Measurements from ENCODE around the gene PAFAH2.
A peak's percentile ranks its signal among the peaks of the same experiment; 100 is the strongest.

Gene PAFAH2

GRCh38 chr1:25929016-25929415 lies 68.8 kb downstream of the PAFAH2 start:
- no peak for DNase-seq (ENCODE audit: low read depth in 1 of 2, low spot score in 1 of 2)
- TF ChIP-seq GABPA (IDR thresholded peaks at IDR 0.05; ENCODE audit: low read depth) (no peak), POLR2AphosphoS5 (IDR thresholded peaks at IDR 0.05; ENCODE audit: low read depth) (no peak), REST (IDR thresholded peaks at IDR 0.05; ENCODE audit: insufficient replicate concordance, low read depth) (no peak), CTCF (IDR thresholded peaks at IDR 0.05; ENCODE audit: insufficient read depth, low read length) (no peak), SPI1 (IDR thresholded peaks at IDR 0.05; ENCODE audit: borderline replicate concordance, low read depth) (no peak)
- H3K4me3 ChIP-seq (replicated peaks; ENCODE audit: insufficient read depth, low read length), result no peak overlapping the region
- H3K27ac ChIP-seq (replicated peaks), result no peak overlapping the region
- no peaks in the 10 kb centered on the region for H3K27me3 ChIP-seq (ENCODE audit: insufficient read depth, poor library complexity, severe bottlenecking)

GRCh38 chr1:25927521-25928265 lies 70.2 kb downstream of the PAFAH2 start:
- peak in 1 of 2 experiments; percentile 57 for DNase-seq (ENCODE audit: low read depth in 1 of 2, low spot score in 1 of 2)
- no peak overlapping the region for H3K4me3 ChIP-seq (replicated peaks; ENCODE audit: insufficient read depth, low read length)

More at GRCh38 chr1:25927521-25928265, 70.2 kb downstream of the PAFAH2 start:
- Histone ChIP-seq H3K27me3 (ENCODE audit: insufficient read depth, poor library complexity, severe bottlenecking) (no peaks in the 10 kb centered on the region), H3K27ac (replicated peaks) (no peak overlapping the region; the same call in 1 of the 2 replicates)
- no peak for TF ChIP-seq POLR2AphosphoS5 (IDR thresholded peaks at IDR 0.05; ENCODE audit: low read depth)
- no peak for TF ChIP-seq SPI1 (IDR thresholded peaks at IDR 0.05; ENCODE audit: borderline replicate concordance, low read depth)
- TF ChIP-seq CTCF (IDR thresholded peaks at IDR 0.05; ENCODE audit: insufficient read depth, low read length), result no peak
- TF ChIP-seq GABPA (IDR thresholded peaks at IDR 0.05; ENCODE audit: low read depth), result no peak
- no peak for TF ChIP-seq REST (IDR thresholded peaks at IDR 0.05; ENCODE audit: insufficient replicate concordance, low read depth)

Measured in HL-60 (cell line).